ENCODE data around the gene NYNRIN.
"Not testable (repeated sequence)": the region's sequence is repeated elsewhere in the genome, so short reads cannot be mapped to it uniquely, and the experiment has no call there.

NYNRIN gene

GRCh38 chr14:24370748-24371147 lies 28.1 kb upstream of the NYNRIN start:
- no peak for DNase-seq

- DNase-seq = not testable (repeated sequence)
Observed at GRCh38 chr14:24371605-24372004, 27.2 kb upstream of the NYNRIN start.

GRCh38 chr14:24372701-24373416 lies 25.9 kb upstream of the NYNRIN start:
- no peak for DNase-seq

GRCh38 chr14:24376448-24377070 lies 22.2 kb upstream of the NYNRIN start:
- DNase-seq = no peak

GRCh38 chr14:24377126-24377525 lies 21.7 kb upstream of the NYNRIN start:
- DNase-seq = no peak

GRCh38 chr14:24377657-24378056 lies 21.1 kb upstream of the NYNRIN start:
- no peak for DNase-seq

GRCh38 chr14:24378327-24378726 lies 20.5 kb upstream of the NYNRIN start:
- no peak for DNase-seq

- DNase-seq = no peak
Observed at GRCh38 chr14:24378981-24379906, 19.6 kb upstream of the NYNRIN start.

- no peak for DNase-seq
Observed at GRCh38 chr14:24379907-24380730, 18.7 kb upstream of the NYNRIN start.

GRCh38 chr14:24381363-24382063 lies 17.3 kb upstream of the NYNRIN start:
- no peak for DNase-seq

- DNase-seq = no peak
Observed at GRCh38 chr14:24382064-24382371, 16.8 kb upstream of the NYNRIN start.

GRCh38 chr14:24384169-24384568 lies 14.6 kb upstream of the NYNRIN start:
- DNase-seq = no peak

GRCh38 chr14:24385524-24385923 lies 13.3 kb upstream of the NYNRIN start:
- DNase-seq = no peak

- no peak for DNase-seq
Observed at GRCh38 chr14:24387009-24387345, 11.8 kb upstream of the NYNRIN start.

- DNase-seq = not testable (repeated sequence)
Observed at GRCh38 chr14:24387579-24387978, 11.2 kb upstream of the NYNRIN start.

- DNase-seq = no peak
Observed at GRCh38 chr14:24388474-24389179, 10.2 kb upstream of the NYNRIN start.

- DNase-seq = no peak
Observed at GRCh38 chr14:24389226-24389848, 9.5 kb upstream of the NYNRIN start.

- no peak for DNase-seq
Observed at GRCh38 chr14:24390701-24391468, 7.9 kb upstream of the NYNRIN start.

GRCh38 chr14:24392325-24393091 lies 6.3 kb upstream of the NYNRIN start:
- no peak for DNase-seq

GRCh38 chr14:24394275-24394674 lies 4.5 kb upstream of the NYNRIN start:
- no peak for DNase-seq

Data from activated CD8-positive, alpha-beta memory T cell treated with anti-CD3 and anti-CD28 coated beads, Interleukin-2, amount 50 U/mL, for 48 hours (primary cell).